GM18867 (cell line): ENCODE measurements around the gene PRTN3.
"Not testable (repeated sequence)": the region's sequence is repeated elsewhere in the genome, so short reads cannot be mapped to it uniquely, and the experiment has no call there.

ENCODE experiments used
- ATAC-seq: cut with Tn5 transposase; IDR thresholded peaks from one replicate; pipeline ENCODE4 v1.9.1; 2021; ENCODE audit warnings: mild to moderate bottlenecking, moderate library complexity; ENCODE audit not compliant: unreplicated experiment

PRTN3 gene

DNA sequence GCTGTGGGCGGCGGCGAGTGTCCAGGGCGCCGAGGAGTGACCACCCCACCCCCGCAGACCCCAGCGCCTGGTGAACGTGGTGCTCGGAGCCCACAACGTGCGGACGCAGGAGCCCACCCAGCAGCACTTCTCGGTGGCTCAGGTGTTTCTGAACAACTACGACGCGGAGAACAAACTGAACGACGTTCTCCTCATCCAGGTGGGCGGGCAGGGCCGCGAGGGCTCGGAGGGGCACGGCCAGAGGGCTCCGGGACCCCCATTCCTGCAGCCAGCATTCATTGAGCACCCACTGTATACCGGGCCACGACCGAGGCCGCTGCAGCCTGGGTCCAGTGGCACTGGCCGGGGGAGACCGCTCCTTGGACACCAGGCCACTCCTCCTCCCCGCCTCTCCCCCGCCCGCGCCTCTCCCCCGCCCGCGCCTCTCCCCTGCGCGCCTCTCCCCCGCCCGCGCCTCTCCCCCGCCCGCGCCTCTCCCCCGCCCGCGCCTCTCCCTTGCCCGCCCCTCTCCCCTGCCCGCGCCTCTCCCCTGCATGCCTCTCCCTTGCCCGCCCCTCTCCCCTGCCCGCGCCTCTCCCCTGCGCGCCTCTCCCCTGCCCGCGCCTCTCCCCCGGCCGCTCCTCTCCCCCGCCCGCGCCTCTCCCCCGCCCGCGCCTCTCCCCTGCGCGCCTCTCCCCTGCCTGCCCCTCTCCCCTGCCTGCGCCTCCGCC, 3.2 kb downstream of the PRTN3 start:
- no peak for ATAC-seq

DNA sequence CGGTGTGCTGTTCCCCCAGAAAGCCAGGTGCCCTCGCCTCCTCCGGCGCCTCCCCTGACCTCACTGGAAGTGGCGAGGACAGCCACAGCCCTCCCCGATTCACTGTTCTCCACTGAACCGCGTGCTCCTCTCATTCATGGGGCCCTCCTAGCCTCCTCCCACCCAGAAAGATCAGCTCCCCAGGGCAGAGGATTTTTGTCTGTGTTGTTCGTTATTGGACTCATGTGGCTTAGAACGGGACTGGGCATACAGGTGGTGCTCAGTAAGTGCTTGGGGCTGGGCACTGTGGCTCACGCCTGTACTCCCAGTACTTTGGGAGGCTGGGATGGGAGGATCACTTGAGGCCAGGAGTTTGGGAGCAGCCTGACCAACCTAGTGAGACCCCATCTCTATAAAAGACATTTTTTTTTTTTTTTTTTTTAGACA, 3.8 kb downstream of the PRTN3 start:
- no peak for ATAC-seq

DNA sequence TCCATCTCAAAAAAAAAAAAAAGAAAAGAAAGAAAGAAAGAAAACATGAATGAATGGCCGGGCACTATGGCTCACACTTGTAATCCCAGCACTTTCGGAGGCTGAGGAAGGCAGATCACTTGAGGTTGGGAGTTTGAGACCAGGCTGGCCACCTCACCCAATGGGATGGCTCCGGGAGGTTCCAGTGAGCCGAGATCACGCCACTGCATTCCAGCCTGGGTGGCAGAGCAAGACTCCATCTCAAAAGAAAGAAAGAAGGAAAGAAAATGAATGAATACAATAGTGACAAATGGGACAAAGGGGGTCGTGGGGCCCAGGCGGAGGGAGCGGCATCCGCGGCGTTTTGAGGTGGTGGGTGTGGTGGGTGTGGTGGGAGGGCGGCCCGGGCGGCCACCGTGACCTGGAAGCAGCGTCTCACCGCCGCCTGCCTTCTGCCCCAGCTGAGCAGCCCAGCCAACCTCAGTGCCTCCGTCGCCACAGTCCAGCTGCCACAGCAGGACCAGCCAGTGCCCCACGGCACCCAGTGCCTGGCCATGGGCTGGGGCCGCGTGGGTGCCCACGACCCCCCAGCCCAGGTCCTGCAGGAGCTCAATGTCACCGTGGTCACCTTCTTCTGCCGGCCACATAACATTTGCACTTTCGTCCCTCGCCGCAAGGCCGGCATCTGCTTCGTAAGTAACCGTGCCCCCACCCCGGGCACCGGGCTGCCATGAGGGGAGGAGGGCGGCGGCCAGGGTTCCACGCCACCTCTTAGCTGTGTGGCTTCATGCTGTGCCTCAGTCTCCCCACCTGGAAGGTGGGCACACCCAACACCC, 5.1 kb downstream of the PRTN3 start:
- ATAC-seq = no peak

GRCh38 chr19:848386-848921, 7.7 kb downstream of the PRTN3 start:
- no peak for ATAC-seq

DNA sequence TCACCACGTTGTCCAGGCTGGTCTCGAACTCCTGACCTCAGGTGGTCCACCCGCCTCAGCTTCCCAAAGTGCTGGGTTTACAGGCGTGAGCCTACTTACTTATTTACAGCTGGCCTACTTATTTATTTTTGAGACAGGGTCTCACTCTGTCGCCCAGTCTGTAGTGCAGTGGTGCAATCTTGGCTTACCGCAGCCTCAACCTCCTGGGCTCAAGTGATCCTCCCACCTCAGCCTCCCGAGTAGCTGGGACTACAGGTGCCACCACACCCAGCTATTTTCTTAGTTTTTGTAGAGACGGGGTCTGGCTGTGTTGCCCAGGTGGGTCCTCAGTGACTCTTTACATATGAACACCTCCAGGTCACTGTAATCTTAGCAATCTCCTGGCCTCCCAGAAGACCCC, 8.4 kb downstream of the PRTN3 start:
- ATAC-seq = not testable (repeated sequence)

- no peak for ATAC-seq
Observed at GRCh38 chr19:850221-850978, 9.6 kb downstream of the PRTN3 start.

GRCh38 chr19:850979-851335, 10.2 kb downstream of the PRTN3 start:
- ATAC-seq = no peak

- no peak for ATAC-seq
Observed at GRCh38 chr19:852136-853013, 11.6 kb downstream of the PRTN3 start, which contains the start of gene ELANE. Gene ELANE (plus strand): TSS chr19:852303. CDS start chr19:852329, 26 bp downstream.

GRCh38 chr19:853014-853585, 12.3 kb downstream of the PRTN3 start:
- no peak for ATAC-seq

GRCh38 chr19:853614-854220, 12.9 kb downstream of the PRTN3 start:
- ATAC-seq = not testable (repeated sequence)

DNA sequence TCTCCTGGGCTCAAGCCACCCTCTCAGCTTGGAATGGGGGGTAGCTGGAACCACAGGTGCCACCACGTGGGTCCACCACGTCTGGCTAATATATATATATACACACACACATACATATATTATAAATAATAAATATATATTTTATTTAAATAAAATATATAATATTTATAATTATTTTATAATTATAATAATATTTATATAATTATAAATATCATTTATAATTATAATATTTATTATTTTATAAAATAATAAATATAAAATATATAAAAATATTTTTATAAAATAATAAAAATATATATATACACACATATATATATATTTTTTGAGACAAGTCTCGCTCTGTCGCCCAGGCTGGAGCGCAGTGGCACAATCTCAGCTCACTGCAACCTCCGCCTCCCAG, 13.8 kb downstream of the PRTN3 start:
- no peak for ATAC-seq

DNA sequence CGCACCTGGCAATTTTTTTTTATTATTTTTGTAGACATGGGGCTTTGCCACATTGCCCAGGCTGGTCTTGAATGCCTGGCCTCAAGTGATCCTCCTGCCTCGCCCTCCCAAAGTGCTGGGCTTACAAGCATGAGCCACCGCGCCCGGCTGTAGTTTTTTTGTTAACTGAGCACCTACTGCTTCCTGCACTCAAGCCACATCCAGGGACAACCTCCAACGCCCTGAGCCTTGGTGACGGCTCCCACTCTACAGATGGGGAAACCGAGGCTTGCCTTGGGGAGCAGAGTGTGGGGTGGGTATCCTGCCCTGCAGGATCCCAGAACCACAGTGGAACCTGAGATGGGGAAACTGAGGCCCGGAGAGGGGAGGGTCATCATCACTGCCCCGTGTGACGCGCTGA, 14.3 kb downstream of the PRTN3 start:
- no peak for ATAC-seq

- ATAC-seq = no peak
Observed at GRCh38 chr19:855566-856120, 14.8 kb downstream of the PRTN3 start.

- ATAC-seq = no peak
Observed at GRCh38 chr19:858284-858683, 17.5 kb downstream of the PRTN3 start.

GRCh38 chr19:858868-859843, 18.4 kb downstream of the PRTN3 start, which contains the start of gene CFD:
Gene CFD (plus strand): TSS chr19:859664. CDS start chr19:859690, 26 bp downstream.
- ATAC-seq = no peak

- no peak for ATAC-seq
Observed at GRCh38 chr19:861141-861755, 20.4 kb downstream of the PRTN3 start.

DNA sequence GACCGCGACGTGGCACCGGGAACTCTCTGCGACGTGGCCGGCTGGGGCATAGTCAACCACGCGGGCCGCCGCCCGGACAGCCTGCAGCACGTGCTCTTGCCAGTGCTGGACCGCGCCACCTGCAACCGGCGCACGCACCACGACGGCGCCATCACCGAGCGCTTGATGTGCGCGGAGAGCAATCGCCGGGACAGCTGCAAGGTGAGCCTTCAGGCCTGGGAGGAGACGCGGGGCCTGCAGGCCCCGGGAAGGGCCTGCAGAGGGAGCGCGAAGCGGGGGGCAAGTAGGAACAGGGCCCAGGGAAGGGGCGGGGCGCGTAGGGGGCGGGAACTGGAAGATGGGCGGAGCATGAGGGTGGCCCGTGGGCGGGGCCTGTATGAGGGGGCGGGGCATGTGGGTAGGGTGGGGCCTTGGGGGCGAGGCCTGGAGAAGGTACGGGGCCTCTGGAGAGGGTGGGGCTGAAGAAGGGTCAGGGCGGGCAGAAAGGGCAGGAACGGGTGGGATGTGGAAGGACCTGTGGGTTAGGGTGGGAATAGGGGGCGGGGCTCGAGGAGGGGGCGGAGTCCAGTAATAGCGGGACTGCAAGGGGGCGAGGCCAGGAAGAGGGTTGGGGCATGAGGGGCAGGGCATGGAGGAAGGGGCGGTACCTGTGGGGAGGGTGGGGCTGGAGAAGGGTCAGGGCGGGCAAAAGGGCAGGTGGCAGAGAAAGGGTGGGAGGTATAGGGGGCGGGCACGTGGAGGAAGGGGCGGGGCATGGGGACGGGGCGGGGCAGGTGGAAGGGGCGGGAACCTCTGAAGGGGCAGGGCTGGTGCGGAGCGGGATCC, 21.2 kb downstream of the PRTN3 start:
- no peak for ATAC-seq
